Measurements from ENCODE around the gene PGBD5. TPM values are rescaled to one million over a fixed set of nuclear protein-coding genes. Genes with fewer than 3 reads are reported as not detected.

PGBD5 gene, protein sequence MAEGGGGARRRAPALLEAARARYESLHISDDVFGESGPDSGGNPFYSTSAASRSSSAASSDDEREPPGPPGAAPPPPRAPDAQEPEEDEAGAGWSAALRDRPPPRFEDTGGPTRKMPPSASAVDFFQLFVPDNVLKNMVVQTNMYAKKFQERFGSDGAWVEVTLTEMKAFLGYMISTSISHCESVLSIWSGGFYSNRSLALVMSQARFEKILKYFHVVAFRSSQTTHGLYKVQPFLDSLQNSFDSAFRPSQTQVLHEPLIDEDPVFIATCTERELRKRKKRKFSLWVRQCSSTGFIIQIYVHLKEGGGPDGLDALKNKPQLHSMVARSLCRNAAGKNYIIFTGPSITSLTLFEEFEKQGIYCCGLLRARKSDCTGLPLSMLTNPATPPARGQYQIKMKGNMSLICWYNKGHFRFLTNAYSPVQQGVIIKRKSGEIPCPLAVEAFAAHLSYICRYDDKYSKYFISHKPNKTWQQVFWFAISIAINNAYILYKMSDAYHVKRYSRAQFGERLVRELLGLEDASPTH
- total RNA-seq (2011; cell fraction: chromatin; rRNA removed; ENCODE audit: low replicate concordance), result 0.05 TPM in 1 of 2 replicates, not detected in the other
- 0.13 TPM in 1 of 2 replicates, not detected in the other for total RNA-seq (2011; cell fraction: nucleolus; rRNA removed)
- 0.07 TPM in 1 of 2 replicates, not detected in the other for total RNA-seq (2011; cell fraction: nucleoplasm; rRNA removed)
- total RNA-seq (2014; rRNA removed) (under 0.01 and 0.08 TPM in 2 replicates), total RNA-seq (2014; rRNA removed; fragmentation: Illumina TruSeq; extraction: Trizol) (0.07 and 0.10 TPM in 2 replicates), total RNA-seq (2015; rRNA removed; fragmentation: Illumina TruSeq; extraction: Trizol) (0.04 and 0.40 TPM in 2 replicates), total RNA-seq (2021) (0.20 and 0.31 TPM in 2 replicates), polyA plus RNA-seq (2011; rRNA removed) (0.06 and 0.08 TPM in 2 replicates), polyA plus RNA-seq (2014; fragmentation: Illumina TruSeq; extraction: Trizol) (0.04 and 0.13 TPM in 2 replicates), polyA plus RNA-seq (2014; fragmentation: Nextera tagmentation; extraction: Ambion mirVana) (not detected), polyA plus RNA-seq (2014; rRNA removed) (0.31 TPM in 1 of 2 replicates, not detected in the other), polyA minus RNA-seq (2011; rRNA and poly(A)+ RNA removed) (0.03 and 0.11 TPM in 2 replicates), Bru-seq, nascent RNA (percentile 18 among the genes with signal in this experiment), BruChase-seq, experiment 1, labeled RNA remaining after a 2-hour chase (percentile 11 among the genes with signal in this experiment), BruChase-seq, experiment 2, labeled RNA remaining after a 6-hour chase (percentile 14 among the genes with signal in this experiment)
- polyA plus RNA-seq (2011; cell fraction: cytosol; rRNA removed), result 0.06 and 0.16 TPM in 2 replicates
- 0.04 and 0.20 TPM in 2 replicates for polyA plus RNA-seq (2011; cell fraction: nucleus; rRNA removed)
- polyA plus RNA-seq (2012), result 0.18 and 0.20 TPM in 2 replicates
- not detected in 2 replicates for polyA minus RNA-seq (2011; cell fraction: cytosol; rRNA and poly(A)+ RNA removed)
- polyA minus RNA-seq (2011; cell fraction: nucleus; rRNA and poly(A)+ RNA removed), result under 0.01 and 0.13 TPM in 2 replicates
- long read RNA-seq, experiment 1, result 0 reads
- long read RNA-seq, experiment 2, result 0 reads
- long read RNA-seq, experiment 3, result 0 reads

DNA sequence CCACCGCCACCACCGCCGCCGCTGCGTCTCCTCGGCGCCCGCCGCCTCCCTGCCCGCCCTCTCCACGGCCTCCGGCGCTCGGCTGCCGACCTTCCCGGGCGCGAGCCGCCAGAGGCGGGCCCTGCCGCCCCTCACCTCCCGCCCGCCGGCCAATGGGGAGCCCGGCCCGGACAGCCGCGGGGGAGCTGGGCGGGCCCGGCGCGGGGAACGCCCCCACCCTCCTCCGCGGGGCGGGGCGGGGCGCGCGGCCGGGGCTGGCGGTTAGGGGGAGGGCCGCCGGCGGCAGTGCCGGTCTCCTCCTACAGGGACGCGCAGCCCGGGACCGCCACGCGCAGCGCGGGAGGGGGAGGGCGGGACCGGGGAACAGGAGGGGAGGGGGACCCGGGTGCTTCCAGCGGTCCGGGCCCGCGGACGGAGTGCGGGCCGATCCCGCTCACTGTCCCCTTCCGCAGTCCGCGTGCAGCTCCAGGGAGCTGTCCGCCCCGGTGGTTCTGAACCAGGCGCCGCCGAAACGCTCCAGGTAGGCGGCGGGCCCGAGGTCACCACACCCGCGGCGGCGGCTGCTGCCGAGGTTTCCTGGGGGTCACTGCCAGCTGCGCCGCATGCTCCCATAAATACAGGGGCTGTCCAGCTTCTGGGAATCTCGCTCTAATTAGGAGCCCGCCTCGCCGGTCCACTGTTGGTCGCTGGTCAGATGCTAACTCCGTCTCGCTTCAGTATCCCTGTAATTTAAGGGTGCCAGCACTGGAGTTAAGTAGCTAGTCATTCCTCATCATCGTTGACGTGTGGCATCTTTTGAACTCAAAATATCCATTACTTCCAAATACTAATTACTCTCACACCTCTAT is at the start of gene PGBD5:
PGBD5 (minus strand) TSS at position 87 of the 848 bp plus-strand sequence. CDS start 404 bp downstream, outside the sequence.
- peaks cover 28 to 40% of the 10 kb centered on the region in 2 experiments for H3K27me3 ChIP-seq (ENCODE audit: control insufficient read depth in 2 of 2, insufficient read depth in 2 of 2, low read length in 2 of 2)
- H2AFZ ChIP-seq (ENCODE audit: low read depth, low read length), result no peak within 1 kb of the TSS
- peaks cover 0 to 14% of the 10 kb centered on the region in 2 experiments; a peak in 2 of 5 replicates for H3K4me1 ChIP-seq (replicated peaks in 1 of 2; ENCODE audit: control insufficient read depth in 2 of 2, insufficient read depth in 2 of 2, low read length in 2 of 2)
- DNase-seq (ENCODE audit: extremely low read depth in 1 of 4, low spot score in 3 of 4) (peak; percentile 87 to 99 (median 98)), FAIRE-seq (no peak), ATAC-seq (peak; percentile 99)
- ChIA-PET CTCF (ENCODE audit: low intra/inter-chr PET ratio) (no interaction called here), POLR2A (interaction anchor here (0.7 to 0.9 kb wide), 4 partner anchors 44 to 1423 kb away, joined by 3 to 4 read pairs (median 4); no protein-coding TSS in a partner anchor)
- no peaks in the 10 kb centered on the region for H3K79me2 ChIP-seq (ENCODE audit: control insufficient read depth, insufficient read depth, low read length)
- H3K9me3 ChIP-seq (replicated peaks; ENCODE audit: control insufficient read depth, insufficient read depth, low read depth, low read length), result no peaks in the 10 kb centered on the region
- in situ Hi-C loops (cut with MboI) (no loop called here), intact Hi-C loops (cut with micrococcal nuclease) (no loop called here)
- no TSS peak for BruUV-seq (replicated peaks)
- peak within 1 kb of the TSS; percentile 14; the same call in 1 of the 2 replicates for H3K4me2 ChIP-seq (ENCODE audit: insufficient read depth, low read length)
- peaks cover 10% of the 10 kb centered on the region for H4K20me1 ChIP-seq (replicated peaks; ENCODE audit: control insufficient read depth, insufficient read depth, low read length)
- no peak within 1 kb of the TSS; a peak in 1 of 4 replicates for H3K9ac ChIP-seq (ENCODE audit: insufficient read depth in 1 of 2, low read depth in 2 of 2, low read length in 2 of 2)
- H3K36me3 ChIP-seq (ENCODE audit: control insufficient read depth, insufficient read depth, low read length), result no peaks in the 10 kb centered on the region
- no peak within 1 kb of the TSS for H3K27ac ChIP-seq (ENCODE audit: extremely low read depth, low read depth, low read length)
- no peaks in the 10 kb centered on the region for H3K9me1 ChIP-seq (ENCODE audit: control insufficient read depth, insufficient read depth, low read length)
- 7% methylated on average over 26 of the region's 93 CpGs for WGBS (ENCODE audit: insufficient coverage, low coverage, missing lambda C conversion rate)
- H3K4me3 ChIP-seq, result peak within 1 kb of the TSS; percentile 49
- TF ChIP-seq, protein P1, sequence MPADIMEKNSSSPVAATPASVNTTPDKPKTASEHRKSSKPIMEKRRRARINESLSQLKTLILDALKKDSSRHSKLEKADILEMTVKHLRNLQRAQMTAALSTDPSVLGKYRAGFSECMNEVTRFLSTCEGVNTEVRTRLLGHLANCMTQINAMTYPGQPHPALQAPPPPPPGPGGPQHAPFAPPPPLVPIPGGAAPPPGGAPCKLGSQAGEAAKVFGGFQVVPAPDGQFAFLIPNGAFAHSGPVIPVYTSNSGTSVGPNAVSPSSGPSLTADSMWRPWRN (IDR thresholded peaks at IDR 0.05; ENCODE audit: low read depth), result no peak
- peak; percentile 88 for TF ChIP-seq CXXC5 (CRISPR knock-in tag; IDR thresholded peaks at IDR 0.05)
- TF ChIP-seq BHLHE40 (IDR thresholded peaks at IDR 0.05; ENCODE audit: low read length), result peak; percentile 62
- TF ChIP-seq ILK (tag; IDR thresholded peaks at IDR 0.05; ENCODE audit: borderline replicate concordance, low read depth), result no peak
- TF ChIP-seq, protein P2, sequence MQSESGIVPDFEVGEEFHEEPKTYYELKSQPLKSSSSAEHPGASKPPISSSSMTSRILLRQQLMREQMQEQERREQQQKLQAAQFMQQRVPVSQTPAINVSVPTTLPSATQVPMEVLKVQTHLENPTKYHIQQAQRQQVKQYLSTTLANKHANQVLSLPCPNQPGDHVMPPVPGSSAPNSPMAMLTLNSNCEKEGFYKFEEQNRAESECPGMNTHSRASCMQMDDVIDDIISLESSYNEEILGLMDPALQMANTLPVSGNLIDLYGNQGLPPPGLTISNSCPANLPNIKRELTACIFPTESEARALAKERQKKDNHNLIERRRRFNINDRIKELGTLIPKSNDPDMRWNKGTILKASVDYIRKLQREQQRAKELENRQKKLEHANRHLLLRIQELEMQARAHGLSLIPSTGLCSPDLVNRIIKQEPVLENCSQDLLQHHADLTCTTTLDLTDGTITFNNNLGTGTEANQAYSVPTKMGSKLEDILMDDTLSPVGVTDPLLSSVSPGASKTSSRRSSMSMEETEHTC (IDR thresholded peaks at IDR 0.05), result 0 out of 2 replicates have a peak, but pooled peaks have one; percentile 24
- TF ChIP-seq, protein P3, sequence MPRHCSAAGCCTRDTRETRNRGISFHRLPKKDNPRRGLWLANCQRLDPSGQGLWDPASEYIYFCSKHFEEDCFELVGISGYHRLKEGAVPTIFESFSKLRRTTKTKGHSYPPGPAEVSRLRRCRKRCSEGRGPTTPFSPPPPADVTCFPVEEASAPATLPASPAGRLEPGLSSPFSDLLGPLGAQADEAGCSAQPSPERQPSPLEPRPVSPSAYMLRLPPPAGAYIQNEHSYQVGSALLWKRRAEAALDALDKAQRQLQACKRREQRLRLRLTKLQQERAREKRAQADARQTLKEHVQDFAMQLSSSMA (CRISPR knock-in tag; IDR thresholded peaks at IDR 0.05), result no peak

All from K562 (cell line).